HepG2 (cell line): Measurements from ENCODE around the gene TAGLN2. TPM values are rescaled to one million over a fixed set of nuclear protein-coding genes. Genes with fewer than 3 reads are reported as not detected.

Source experiments
- ATAC-seq: fragments of 200-7000 bp; cut with Tn5 transposase; 3 replicates; pipeline ENCODE4 v1.9.1; 2020; ENCODE audit warnings: mild to moderate bottlenecking, moderate library complexity
- BruUV-seq: library from RNA; stranded (reverse); fragments of 400-500 nt; replicated peaks from 2 replicates; lab custom pipeline; 2021; lab: Mats Ljungman, UMichigan
- CTCF ChIA-PET: fragments of 300-600 bp; formaldehyde crosslinking; extraction: SDS; loops from one replicate; lab custom pipeline; 2021; ENCODE audit warnings: low total read pairs, inconsistent platforms, low intra/inter-chr PET ratio; lab: Yijun Ruan, JAX
- POLR2A ChIA-PET: fragments of 350-600 bp; sonication (Branson Sonifier 250); formaldehyde crosslinking; loops from one replicate; lab custom pipeline; 2020; ENCODE audit warnings: antibody characterized with exemption, inconsistent platforms; lab: Yijun Ruan, JAX
- DNase-seq: peaks from one replicate; pipeline ENCODE4 v3.0.0-alpha.2; 2015; ENCODE audit warnings: low spot score
- FAIRE-seq: peaks from 3 replicates; lab custom pipeline; 2011; peaks lifted over from hg19 to GRCh38; lab: Jason Lieb, UNC
- H2AFZ ChIP-seq: one replicate; pipeline ENCODE4 v1.6.1; 2011; ENCODE audit warnings: low read length, inconsistent platforms
- H3K27ac ChIP-seq: fragments of 300-600 bp; 3 replicates; pipeline ENCODE4 v1.8.0; 2011; ENCODE audit warnings: mixed run types, mild to moderate bottlenecking, mixed read lengths, low read length, inconsistent platforms; ENCODE audit not compliant: insufficient read depth; ENCODE audit errors: extremely low read length
- H3K27me3 ChIP-seq, 2 experiments: fragments of 200-600 bp in 1 of 2; 2 replicates in 1 of 2; 3 replicates in 1 of 2; pipeline versions ENCODE4 v1.6.0 to v1.8.0; 2011; ENCODE audit warnings: low read length in 2 of 2, mild to moderate bottlenecking in 2 of 2, moderate library complexity in 2 of 2, inconsistent platforms in 1 of 2; ENCODE audit not compliant: insufficient read depth in 2 of 2, control insufficient read depth in 1 of 2
- H3K36me3 ChIP-seq, 2 experiments: fragments of 200-600 bp in 1 of 2; replicated peaks in 1 of 2; 2 replicates in 1 of 2; 3 replicates in 1 of 2; pipeline versions ENCODE4 v1.5.1 to v1.8.0; 2011; ENCODE audit warnings: low read length in 2 of 2, inconsistent platforms in 1 of 2; ENCODE audit not compliant: insufficient read depth in 2 of 2, control insufficient read depth in 1 of 2
- H3K4me1 ChIP-seq: 2 replicates; pipeline ENCODE4 v1.5.1; 2012; ENCODE audit warnings: low read length, inconsistent platforms; ENCODE audit not compliant: insufficient read depth
- H3K4me2 ChIP-seq: 2 replicates; pipeline ENCODE4 v1.6.0; 2011; ENCODE audit warnings: low read depth, low read length, inconsistent platforms
- H3K4me3 ChIP-seq, 3 experiments: fragments of 200-600 bp in 1 of 3; sonication (generic), shearing (Covaris generic) in 1 of 3; replicated peaks in 1 of 3; 2 replicates each; pipeline ENCODE4 v1.5.1; 2011 to 2016; ENCODE audit warnings: low read length in 3 of 3, inconsistent platforms in 2 of 3, low read depth in 2 of 3, mild to moderate bottlenecking in 2 of 3, control low read depth in 1 of 3, mixed read lengths in 1 of 3; ENCODE audit not compliant: insufficient read depth in 1 of 3
- H3K79me2 ChIP-seq: one replicate; pipeline ENCODE4 v1.6.1; 2011; ENCODE audit warnings: low read length, inconsistent platforms; ENCODE audit not compliant: insufficient read depth
- H3K9ac ChIP-seq: 2 replicates; pipeline ENCODE4 v1.6.0; 2011; ENCODE audit warnings: mild to moderate bottlenecking, low read depth, low read length, inconsistent platforms; ENCODE audit not compliant: insufficient read depth
- H3K9me3 ChIP-seq: 2 replicates; pipeline ENCODE4 v1.5.1; 2012; ENCODE audit warnings: mild to moderate bottlenecking, low read length
- H4K20me1 ChIP-seq: 2 replicates; pipeline ENCODE4 v1.6.0; 2011; ENCODE audit warnings: inconsistent platforms, mild to moderate bottlenecking, low read length, moderate library complexity; ENCODE audit not compliant: insufficient read depth
- BRCA1 ChIP-seq: sonication (generic); formaldehyde crosslinking; IDR thresholded peaks from 2 replicates; pipeline ENCODE4 v1.4.0; 2020; ENCODE audit warnings: missing genetic modification reagents
- HOXD1 ChIP-seq: sonication (generic); formaldehyde crosslinking; IDR thresholded peaks from 2 replicates; pipeline ENCODE4 v1.5.0; 2020; ENCODE audit warnings: missing genetic modification reagents
- MXD1 ChIP-seq: sonication (generic); formaldehyde crosslinking; IDR thresholded peaks from 2 replicates; pipeline ENCODE4 v1.4.0; 2020; ENCODE audit warnings: mild to moderate bottlenecking, missing genetic modification reagents
- MYPOP ChIP-seq: sonication (generic); formaldehyde crosslinking; IDR thresholded peaks from 2 replicates; pipeline ENCODE4 v1.8.1; 2023; ENCODE audit warnings: mild to moderate bottlenecking, moderate library complexity, missing genetic modification reagents
- PRPF4 ChIP-seq: fragments of 200-400 bp; formaldehyde crosslinking; IDR thresholded peaks from 2 replicates; pipeline ENCODE4 v1.6.1; 2016; ENCODE audit warnings: low read length, low read depth; ENCODE audit not compliant: poor library complexity, severe bottlenecking
- SNRNP70 ChIP-seq: fragments of 200-400 bp; formaldehyde crosslinking; IDR thresholded peaks from 2 replicates; pipeline ENCODE4 v1.6.1; 2017; ENCODE audit warnings: mild to moderate bottlenecking, low read depth, low read length, moderate library complexity
- STAT5B ChIP-seq: sonication (generic); formaldehyde crosslinking; IDR thresholded peaks from 2 replicates; pipeline ENCODE4 v1.4.0; 2020; ENCODE audit warnings: missing genetic modification reagents
- ZNF468 ChIP-seq: sonication (generic); formaldehyde crosslinking; IDR thresholded peaks from 2 replicates; pipeline ENCODE4 v1.8.0; 2022; ENCODE audit warnings: mild to moderate bottlenecking, moderate library complexity, missing genetic modification reagents
- ZNF816 ChIP-seq: sonication (generic); formaldehyde crosslinking; IDR thresholded peaks from 2 replicates; pipeline ENCODE4 v1.8.0; 2022; ENCODE audit warnings: missing genetic modification reagents, mild to moderate bottlenecking, borderline replicate concordance
- WGBS: methylation state at CpG from one replicate; pipeline ENCODE4 v1.1.6; 2017; ENCODE audit warnings: low lambda C conversion rate; 5-methylcytosine and 5-hydroxymethylcytosine counted together
- in situ Hi-C: cut with HindIII; loops from 2 replicates; pipeline ENCODE4 v1.10.0; 2017; ENCODE audit warnings: low pct_unique_long_range_greater_than_20kb; ENCODE audit not compliant: extremely low pct_ligation_motif_present
- intact Hi-C: fragments of 100-400 bp; cut with micrococcal nuclease; formaldehyde crosslinking; loops from one replicate; pipeline ENCODE4 v1.10.0; 2022; ENCODE audit not compliant: unreplicated experiment
- polyA plus RNA-seq, 8 experiments: library from polyadenylated mRNA; depleted of rRNA in 3 of 8; stranded (reverse) in 7 of 8; unstranded in 1 of 8; fragments of >200 nt; fragmentation: Illumina TruSeq in 4 of 8; extraction: Trizol in 4 of 8; gene quantifications; 2 replicates each; pipeline versions ENCODE4 v1.2.1 to v1.2.3, GENCODE V29; 2011 to 2016; ENCODE audit warnings: low read depth in 4 of 8, missing spikeins in 1 of 8, mixed read lengths in 1 of 8; ENCODE audit not compliant: insufficient read depth in 1 of 8
- total RNA-seq, 5 experiments: library from RNA; depleted of rRNA; stranded (reverse); fragments of >200 nt; fragmentation: Illumina TruSeq; extraction: Trizol; gene quantifications; 2 replicates each; pipeline ENCODE4 v1.2.3, GENCODE V29; 2016; ENCODE audit warnings: low read depth in 1 of 5
- TF ChIP-seq, protein P1 (sequence below): sonication (generic); formaldehyde crosslinking; IDR thresholded peaks from 2 replicates; pipeline ENCODE4 v1.5.1; 2020; ENCODE audit warnings: mild to moderate bottlenecking, missing genetic modification reagents, borderline replicate concordance
- TF ChIP-seq, protein P2 (sequence below), 2 experiments: fragments of 450-650 bp in 1 of 2; sonication (generic) in 1 of 2; formaldehyde crosslinking in 1 of 2; IDR thresholded peaks; 2 replicates each; pipeline versions ENCODE4 v1.6.1 to v1.8.0; 2016 to 2022; ENCODE audit warnings: antibody characterized with exemption in 1 of 2, mild to moderate bottlenecking in 1 of 2, missing genetic modification reagents in 1 of 2

Gene TAGLN2
- total and polyA plus RNA-seq, 2 of the 13 experiments (the other 11 are each of a cell fraction or from before 2014, with no cell fraction given) = 6.7 to 17.2 TPM

- no TSS peak for BruUV-seq
- no peak overlapping the region for H3K27ac ChIP-seq
- H3K79me2 ChIP-seq = no peaks in the 10 kb centered on the region
- no peak for FAIRE-seq
- no peaks in the 10 kb centered on the region for H3K36me3 ChIP-seq
- in situ Hi-C loops = no loop called here
- no peak for DNase-seq
- no peak overlapping the region for H2AFZ ChIP-seq
- POLR2A ChIA-PET = no interaction called here
- no peaks in the 10 kb centered on the region for H3K9me3 ChIP-seq
- no peak overlapping the region for H3K4me2 ChIP-seq
- H3K27me3 ChIP-seq = peaks cover 3 to 12% of the 10 kb centered on the region in 2 experiments; a peak in 4 of 5 replicates
- H3K4me3 ChIP-seq = no peak overlapping the region
- H3K9ac ChIP-seq = no peak overlapping the region
- ATAC-seq = no peak
- intact Hi-C loops = no loop called here
- CTCF ChIA-PET = no interaction called here
- 26% methylated on average over 4 of the region's 4 CpGs for WGBS
- H3K4me1 ChIP-seq = no peaks in the 10 kb centered on the region
- no peaks in the 10 kb centered on the region for H4K20me1 ChIP-seq
- TF ChIP-seq SNRNP70 = no peak
- TF ChIP-seq HOXD1 (CRISPR knock-in tag) = no peak
- TF ChIP-seq, protein P1, sequence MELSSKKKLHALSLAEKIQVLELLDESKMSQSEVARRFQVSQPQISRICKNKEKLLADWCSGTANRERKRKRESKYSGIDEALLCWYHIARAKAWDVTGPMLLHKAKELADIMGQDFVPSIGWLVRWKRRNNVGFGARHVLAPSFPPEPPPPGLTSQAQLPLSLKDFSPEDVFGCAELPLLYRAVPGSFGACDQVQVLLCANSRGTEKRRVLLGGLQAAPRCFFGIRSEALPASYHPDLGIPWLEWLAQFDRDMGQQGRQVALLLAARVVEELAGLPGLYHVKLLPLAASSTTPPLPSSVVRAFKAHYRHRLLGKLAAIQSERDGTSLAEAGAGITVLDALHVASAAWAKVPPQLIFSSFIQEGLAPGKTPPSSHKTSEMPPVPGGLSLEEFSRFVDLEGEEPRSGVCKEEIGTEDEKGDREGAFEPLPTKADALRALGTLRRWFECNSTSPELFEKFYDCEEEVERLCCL (CRISPR knock-in tag) = no peak
- no peak for TF ChIP-seq PRPF4
- no peak for TF ChIP-seq BRCA1 (CRISPR knock-in tag)
- no peak for TF ChIP-seq ZNF816 (CRISPR knock-in tag)
- TF ChIP-seq MXD1 (CRISPR knock-in tag) = no peak
- TF ChIP-seq, protein P2, sequence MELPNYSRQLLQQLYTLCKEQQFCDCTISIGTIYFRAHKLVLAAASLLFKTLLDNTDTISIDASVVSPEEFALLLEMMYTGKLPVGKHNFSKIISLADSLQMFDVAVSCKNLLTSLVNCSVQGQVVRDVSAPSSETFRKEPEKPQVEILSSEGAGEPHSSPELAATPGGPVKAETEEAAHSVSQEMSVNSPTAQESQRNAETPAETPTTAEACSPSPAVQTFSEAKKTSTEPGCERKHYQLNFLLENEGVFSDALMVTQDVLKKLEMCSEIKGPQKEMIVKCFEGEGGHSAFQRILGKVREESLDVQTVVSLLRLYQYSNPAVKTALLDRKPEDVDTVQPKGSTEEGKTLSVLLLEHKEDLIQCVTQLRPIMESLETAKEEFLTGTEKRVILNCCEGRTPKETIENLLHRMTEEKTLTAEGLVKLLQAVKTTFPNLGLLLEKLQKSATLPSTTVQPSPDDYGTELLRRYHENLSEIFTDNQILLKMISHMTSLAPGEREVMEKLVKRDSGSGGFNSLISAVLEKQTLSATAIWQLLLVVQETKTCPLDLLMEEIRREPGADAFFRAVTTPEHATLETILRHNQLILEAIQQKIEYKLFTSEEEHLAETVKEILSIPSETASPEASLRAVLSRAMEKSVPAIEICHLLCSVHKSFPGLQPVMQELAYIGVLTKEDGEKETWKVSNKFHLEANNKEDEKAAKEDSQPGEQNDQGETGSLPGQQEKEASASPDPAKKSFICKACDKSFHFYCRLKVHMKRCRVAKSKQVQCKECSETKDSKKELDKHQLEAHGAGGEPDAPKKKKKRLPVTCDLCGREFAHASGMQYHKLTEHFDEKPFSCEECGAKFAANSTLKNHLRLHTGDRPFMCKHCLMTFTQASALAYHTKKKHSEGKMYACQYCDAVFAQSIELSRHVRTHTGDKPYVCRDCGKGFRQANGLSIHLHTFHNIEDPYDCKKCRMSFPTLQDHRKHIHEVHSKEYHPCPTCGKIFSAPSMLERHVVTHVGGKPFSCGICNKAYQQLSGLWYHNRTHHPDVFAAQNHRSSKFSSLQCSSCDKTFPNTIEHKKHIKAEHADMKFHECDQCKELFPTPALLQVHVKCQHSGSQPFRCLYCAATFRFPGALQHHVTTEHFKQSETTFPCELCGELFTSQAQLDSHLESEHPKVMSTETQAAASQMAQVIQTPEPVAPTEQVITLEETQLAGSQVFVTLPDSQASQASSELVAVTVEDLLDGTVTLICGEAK (IDR thresholded peaks at IDR 0.05) = no peak
- TF ChIP-seq, protein P2 (CRISPR knock-in tag; IDR thresholded peaks at IDR 0.05) = no peak
- no peak for TF ChIP-seq ZNF468
- no peak for TF ChIP-seq MYPOP
- no peak for TF ChIP-seq STAT5B (CRISPR knock-in tag)
Measured at GRCh38 chr1:159873530-159874143, 51.7 kb downstream of the TAGLN2 start.
